Tongue (tissue), 2 donors: ENCODE measurements around the gene ZNF888. TPM values are rescaled to one million over a fixed set of nuclear protein-coding genes. Genes with fewer than 3 reads are reported as not detected.
"Not testable (repeated sequence)": the region's sequence is repeated elsewhere in the genome, so short reads cannot be mapped to it uniquely, and the experiment has no call there.

ENCODE experiments used
- DNase-seq: peaks from one replicate; pipeline ENCODE4 v3.0.0-alpha.2; 2015
- total RNA-seq: library from RNA; depleted of rRNA; stranded (reverse); fragments of >200 nt; gene quantifications from one replicate; pipeline ENCODE4 v1.2.3, GENCODE V29; 2014

ZNF888 gene
- total RNA-seq, 1 donor from 2014 or later, result 5.5 TPM

DNA sequence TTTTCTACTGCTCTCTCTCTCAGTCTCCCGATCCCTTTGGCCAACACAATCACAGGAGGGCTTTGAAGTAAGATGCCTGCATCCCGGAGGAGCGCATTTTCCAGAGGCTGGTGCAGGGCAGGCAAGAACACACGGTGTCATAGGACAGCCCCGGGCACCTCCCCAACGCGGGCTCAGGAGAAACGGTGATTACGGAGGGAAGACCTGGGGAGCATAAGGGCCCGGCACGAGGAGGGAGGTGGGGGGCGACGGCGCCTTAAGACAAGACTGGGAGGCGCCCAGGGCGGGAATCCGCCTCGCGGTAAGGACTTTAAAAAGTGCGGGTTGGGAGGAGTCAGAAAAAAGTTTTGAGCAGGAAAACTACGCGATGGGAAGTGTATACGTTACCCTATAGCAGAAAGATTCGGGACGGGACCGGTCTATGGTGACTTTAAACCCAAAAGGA is 18.7 kb upstream of the ZNF888 start:
- peak; percentile 58 for DNase-seq

DNA sequence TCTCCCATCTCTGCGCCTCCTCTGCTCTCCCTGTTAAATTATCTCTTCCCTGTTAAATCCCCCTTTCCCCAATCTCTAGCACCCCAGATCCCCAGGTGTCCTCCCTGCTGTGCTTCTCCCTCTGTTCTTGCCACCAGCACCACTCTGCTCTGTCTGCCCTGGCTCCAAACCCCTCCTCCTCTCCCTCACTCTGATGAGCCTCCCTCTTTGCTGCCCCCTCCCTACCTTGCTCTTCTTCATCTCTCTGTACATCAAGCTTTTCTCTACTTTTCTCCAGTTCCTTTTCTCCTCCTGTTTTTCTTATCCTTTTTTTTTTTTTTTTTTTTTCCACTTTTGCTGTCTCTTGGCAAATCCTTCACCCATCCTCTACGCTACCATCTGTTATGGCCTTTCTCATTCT is 18.3 kb upstream of the ZNF888 start:
- DNase-seq, result not testable (repeated sequence)

DNA sequence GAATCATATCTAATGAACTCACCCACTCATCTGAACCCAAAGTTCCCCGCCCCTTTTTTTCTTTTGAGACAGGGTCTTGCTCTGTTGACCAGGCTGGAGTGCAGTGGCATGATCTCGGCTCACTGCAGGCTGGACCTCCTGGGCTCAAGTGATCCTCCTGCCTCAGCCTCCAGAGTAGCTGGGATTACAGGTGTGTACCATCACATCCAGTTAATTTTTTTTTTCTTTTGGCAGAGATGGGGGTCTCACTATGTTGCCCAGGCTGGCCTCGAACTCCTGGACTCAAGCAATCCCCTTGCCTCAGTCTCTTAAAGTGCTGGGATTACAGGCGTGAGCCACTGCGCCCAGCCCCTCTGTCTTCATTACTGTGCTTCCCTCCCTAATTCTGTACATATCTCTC is 17.7 kb upstream of the ZNF888 start:
- DNase-seq, result not testable (repeated sequence)

GRCh38 chr19:52938761-52939160 is 15.5 kb upstream of the ZNF888 start:
- DNase-seq, result peak; percentile 26

- no peak for DNase-seq
These were observed 13.7 kb upstream of the ZNF888 start for GRCh38 chr19:52936954-52937325.

- no peak for DNase-seq
These were observed 13.1 kb upstream of the ZNF888 start for GRCh38 chr19:52936151-52936953.

DNA sequence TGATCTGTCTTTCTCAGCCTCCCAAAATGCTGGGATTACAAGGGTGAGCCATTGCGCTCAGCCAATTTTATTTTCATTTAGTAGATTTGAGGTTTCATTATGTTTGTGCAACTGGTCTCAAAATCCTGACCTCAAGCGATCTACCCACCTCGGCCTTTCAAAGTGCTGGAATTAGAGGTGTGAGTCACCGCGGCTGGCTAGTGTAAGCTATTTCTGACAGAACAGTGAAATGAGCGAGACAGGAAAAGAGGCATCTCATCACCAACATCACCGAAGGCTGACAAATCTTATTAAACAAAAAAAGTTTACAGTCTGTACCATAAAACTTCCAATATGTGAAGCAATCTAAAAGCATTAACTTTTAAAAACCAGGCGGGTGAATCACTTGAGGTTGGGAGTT is 12.2 kb upstream of the ZNF888 start:
- DNase-seq, result no peak

- not testable (repeated sequence) for DNase-seq
These were observed 1.4 kb upstream of the ZNF888 start for GRCh38 chr19:52924641-52925040.

DNA sequence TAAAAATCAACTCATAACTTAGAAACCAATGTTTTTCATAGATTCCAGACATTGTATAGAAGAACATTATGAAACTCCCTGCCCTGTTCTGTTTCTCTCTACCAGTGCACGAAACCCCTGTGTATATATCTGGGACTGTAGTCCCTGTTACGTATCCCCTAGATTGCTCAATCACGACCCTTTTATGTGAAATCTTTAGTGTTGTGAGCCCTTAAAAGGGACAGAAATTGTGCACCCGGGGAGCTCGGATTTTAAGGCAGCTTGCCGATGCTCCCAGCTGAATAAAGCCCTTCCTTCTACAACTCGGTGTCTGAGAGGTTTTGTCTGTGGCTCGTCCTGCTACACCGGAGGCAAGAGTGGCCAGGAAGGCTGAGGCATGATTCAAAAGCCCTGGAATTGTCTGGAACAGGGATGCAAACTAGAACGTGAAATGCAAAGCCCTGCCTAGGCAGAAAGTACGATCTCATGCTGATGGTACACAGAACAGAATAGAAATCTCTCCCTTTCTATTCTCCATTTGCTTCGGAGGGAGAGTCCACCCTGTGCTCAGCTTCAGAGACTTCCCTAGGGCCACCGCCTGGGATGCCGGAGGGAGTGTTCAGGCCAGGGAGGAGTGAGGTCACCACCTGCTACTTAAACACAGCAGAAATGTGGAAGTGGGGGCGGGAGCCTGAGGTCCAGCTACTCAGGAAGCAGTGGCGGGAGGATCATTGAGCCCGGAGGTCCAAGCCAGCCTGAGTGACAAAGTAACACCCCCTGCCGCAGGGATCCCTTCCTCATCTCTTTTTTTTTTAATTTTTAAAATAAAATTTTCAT is 758 bp upstream of the ZNF888 start:
- DNase-seq, result no peak

GRCh38 chr19:52917531-52917930 is 5.7 kb downstream of the ZNF888 start:
- DNase-seq, result no peak

DNA sequence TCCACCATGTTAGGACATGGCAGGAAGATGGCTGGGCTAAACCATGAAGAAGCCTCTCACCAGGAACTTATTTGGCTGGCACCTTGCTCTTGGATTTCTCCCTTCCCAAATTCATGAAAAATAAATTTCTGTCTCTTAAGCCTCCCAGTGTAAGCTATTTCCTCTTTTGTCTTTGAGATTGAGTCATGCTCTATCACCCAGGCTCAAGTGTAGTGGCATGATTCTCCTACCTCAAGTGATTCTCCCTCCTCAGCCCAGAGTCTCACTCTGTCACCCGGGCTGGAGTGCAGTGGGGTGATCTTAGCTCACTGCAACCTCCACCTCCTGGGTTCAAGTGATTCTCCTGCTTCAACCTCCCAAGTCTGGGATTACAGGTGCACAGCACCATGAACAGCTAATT is 12.6 kb downstream of the ZNF888 start:
- DNase-seq, result no peak

- DNase-seq, result not testable (repeated sequence)
These were observed 19.0 kb downstream of the ZNF888 start for GRCh38 chr19:52904052-52904780.

- no peak for DNase-seq
These were observed 21.4 kb downstream of the ZNF888 start for GRCh38 chr19:52901842-52902241.

- DNase-seq, result not testable (repeated sequence)
These were observed 24.6 kb downstream of the ZNF888 start for GRCh38 chr19:52898596-52898995.

- no peak for DNase-seq
These were observed 25.1 kb downstream of the ZNF888 start for GRCh38 chr19:52898101-52898500.

GRCh38 chr19:52897138-52897935 is 25.9 kb downstream of the ZNF888 start, which contains the start of gene ZNF320:
ZNF320 (minus strand) TSS chr19:52897635; CDS start chr19:52890255, 7,380 bp downstream.
- peak; percentile 98 for DNase-seq

DNA sequence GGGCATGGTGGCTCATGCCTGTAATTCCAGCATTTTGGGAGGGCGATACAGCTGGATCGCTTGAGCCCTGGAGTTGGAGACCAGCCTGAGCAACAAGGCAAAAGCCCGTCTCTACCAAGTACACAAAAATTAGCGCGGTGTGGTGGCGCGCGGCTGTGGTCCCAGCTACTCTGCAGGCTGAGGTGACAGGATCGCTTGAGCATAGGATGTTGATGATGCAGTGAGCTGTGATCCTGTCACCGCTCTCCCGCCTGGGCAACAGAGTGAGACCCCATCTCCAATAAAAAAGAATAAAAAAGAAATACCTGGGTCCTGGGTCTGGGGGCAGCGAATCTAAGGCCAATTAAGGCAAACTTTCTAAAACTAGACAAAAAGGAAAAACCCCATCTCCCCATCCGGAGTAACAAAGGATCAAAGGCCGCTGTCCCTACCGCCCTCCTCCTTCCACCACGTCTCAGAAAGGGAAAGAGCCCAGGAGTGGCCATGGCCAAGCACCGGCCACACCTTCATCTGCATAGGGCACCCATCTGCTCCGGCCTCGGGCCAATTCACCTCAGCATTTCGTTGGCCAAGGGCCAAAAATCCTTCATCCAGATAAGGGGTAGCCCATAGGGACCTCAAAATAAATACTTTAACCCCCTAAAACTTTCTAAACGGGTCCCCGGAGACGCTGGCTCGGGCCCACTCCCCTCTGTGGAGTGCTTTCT is 26.6 kb downstream of the ZNF888 start:
- DNase-seq, result peak; percentile 42

DNA sequence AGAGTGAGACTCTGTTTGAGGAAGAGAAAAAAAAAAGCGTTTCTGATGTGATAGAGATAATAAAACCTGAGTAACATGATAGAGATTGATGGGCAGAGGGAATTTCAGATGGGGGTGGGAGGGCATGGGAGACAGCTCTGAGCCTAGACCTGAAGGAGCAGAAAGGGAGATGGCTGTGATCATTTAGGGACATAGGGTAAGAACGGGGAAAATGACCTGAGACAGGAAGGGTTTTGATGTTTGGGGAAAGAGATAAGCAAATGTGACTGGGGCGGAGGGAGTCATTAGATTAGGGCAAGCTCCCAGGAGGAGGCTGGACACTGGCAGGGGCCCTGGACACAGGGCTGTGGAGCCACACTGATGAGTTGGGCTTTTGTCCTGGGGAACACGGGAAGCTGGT is 31.9 kb downstream of the ZNF888 start:
- no peak for DNase-seq

DNA sequence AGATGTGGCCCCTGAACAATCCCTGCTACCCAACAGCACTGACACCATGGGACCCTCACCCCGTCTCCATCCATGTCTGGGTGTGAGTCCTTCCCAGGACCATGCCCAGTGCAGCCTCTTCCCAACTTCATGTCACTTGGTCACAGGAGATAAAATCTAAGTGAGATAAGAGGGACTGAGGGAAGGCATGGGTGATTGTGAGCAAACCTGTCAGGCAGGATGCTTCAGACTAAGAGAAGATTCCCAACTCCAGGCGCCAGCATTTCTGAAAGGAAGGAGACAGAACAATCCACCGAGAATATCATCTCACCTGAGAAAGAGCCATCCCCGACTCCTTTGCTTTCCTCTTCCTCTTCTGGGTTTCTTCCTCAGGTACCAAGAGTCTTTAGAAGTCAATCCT is 33.3 kb downstream of the ZNF888 start:
- DNase-seq, result no peak

GRCh38 chr19:52889076-52889475 is 34.2 kb downstream of the ZNF888 start:
- DNase-seq, result no peak

GRCh38 chr19:52880895-52881389 is 42.3 kb downstream of the ZNF888 start:
- DNase-seq, result no peak
